ENCODE data around the gene PRRT1B. TPM values are rescaled to one million over a fixed set of nuclear protein-coding genes. Genes with fewer than 3 reads are reported as not detected.

Gene PRRT1B
- total and polyA plus RNA-seq, 2 experiments from 2014 or later = 0.24 TPM; not detected in 1

DNA sequence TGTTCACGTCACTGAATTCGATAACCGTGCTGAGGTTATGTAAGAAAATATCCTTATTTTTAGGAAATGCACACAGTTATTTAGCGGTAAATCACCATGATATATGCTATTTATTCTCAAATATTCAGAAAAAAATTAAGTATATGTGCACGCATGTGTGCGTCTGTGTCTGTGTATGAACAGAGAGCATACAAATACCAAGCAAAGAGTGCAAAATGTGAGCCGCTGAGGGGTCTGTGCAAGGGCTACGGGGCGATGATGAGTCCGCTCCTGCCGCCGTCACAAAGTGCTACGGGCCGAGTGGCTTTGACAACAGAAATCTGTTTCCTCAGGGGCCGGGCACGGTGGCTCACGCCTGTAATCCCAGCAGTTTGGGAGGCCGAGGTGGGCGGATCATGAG, 7.4 kb upstream of the PRRT1B start (continued):
- TF ChIP-seq REST (IDR thresholded peaks at IDR 0.05; ENCODE audit: unreplicated experiment) = no peak
- TF ChIP-seq CREB1 (CRISPR knock-in tag; IDR thresholded peaks at IDR 0.05; ENCODE audit: low read depth) = no peak

DNA sequence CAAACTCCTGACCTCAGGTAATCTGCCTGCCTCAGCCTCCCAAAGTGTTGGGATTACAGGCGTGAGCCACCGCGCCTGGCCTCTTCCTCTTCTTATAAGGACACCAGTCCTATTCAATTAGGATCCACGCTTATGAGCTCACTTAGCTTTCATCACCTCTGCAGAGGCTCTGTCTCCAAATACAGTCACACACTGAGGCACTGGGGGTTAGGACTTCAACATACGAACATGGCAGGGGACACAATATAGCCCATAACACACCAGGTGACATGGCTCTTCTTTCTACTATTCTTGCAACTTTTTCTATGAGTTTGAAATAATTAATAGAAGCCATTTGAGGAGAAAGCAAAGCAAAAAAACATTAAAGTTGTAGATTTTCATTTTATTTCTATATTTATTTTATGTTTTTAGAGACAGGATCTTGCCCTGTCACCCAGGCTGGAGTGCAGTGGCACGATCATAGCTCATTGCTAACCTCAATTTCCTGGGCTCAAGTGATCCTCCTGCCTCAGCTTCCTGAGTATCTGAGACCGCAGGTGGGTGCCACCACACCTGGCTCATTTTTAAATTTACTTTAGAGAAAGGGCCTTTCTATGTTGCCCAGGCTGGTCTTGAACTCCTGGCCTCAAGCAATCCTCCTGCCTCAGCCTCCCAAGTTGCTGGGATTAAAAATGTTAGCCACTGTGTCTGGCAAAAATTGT, 6.0 kb upstream of the PRRT1B start:
- Mint-ChIP-seq H3K4me3 (no peak overlapping the region), H3K9me3 (peaks cover 40% of the 10 kb centered on the region), H3K27me3 (ENCODE audit: insufficient read depth, low read depth, poor library complexity) (peaks cover 10% of the 10 kb centered on the region), H3K4me1 (no peaks in the 10 kb centered on the region), H3K36me3 (ENCODE audit: low read depth) (peaks cover 17% of the 10 kb centered on the region; the same call in 2 of the 3 replicates), H3K27ac (no peak overlapping the region)
- Histone ChIP-seq H3K27ac (ENCODE audit: low read depth) (no peak overlapping the region), H3K9me2 (ENCODE audit: insufficient read depth) (peaks cover 1% of the 10 kb centered on the region; the same call in 1 of the 2 replicates), H3F3A (replicated peaks; ENCODE audit: low read depth) (0 out of 2 replicates have a peak, but pooled peaks cover under 1% of the 10 kb centered on the region), H2AFZ (no peak overlapping the region), H4K20me1 (replicated peaks; ENCODE audit: insufficient read depth) (no peaks in the 10 kb centered on the region), H3K4me1 (ENCODE audit: insufficient read depth) (no peaks in the 10 kb centered on the region), H3K79me2 (replicated peaks; ENCODE audit: insufficient read depth) (no peaks in the 10 kb centered on the region), H3K27me3 (ENCODE audit: insufficient read depth) (peaks cover 10% of the 10 kb centered on the region), H3K4me2 (no peak overlapping the region), H3K36me3 (ENCODE audit: insufficient read depth) (no peaks in the 10 kb centered on the region), H3K4me3 (no peak overlapping the region)
- ATAC-seq = no peak
- no peak for DNase-seq (ENCODE audit: low spot score)
- TF ChIP-seq ZNF331 (CRISPR knock-in tag; IDR thresholded peaks at IDR 0.05; ENCODE audit: low read depth) (no peak), REST (IDR thresholded peaks at IDR 0.05; ENCODE audit: unreplicated experiment) (no peak), JUNB (IDR thresholded peaks at IDR 0.05; ENCODE audit: unreplicated experiment) (no peak), EZH2phosphoT487 (IDR thresholded peaks at IDR 0.05; ENCODE audit: unreplicated experiment) (no peak), ZNF462 (CRISPR knock-in tag; IDR thresholded peaks at IDR 0.05) (no peak), NANOG (IDR thresholded peaks at IDR 0.05; ENCODE audit: borderline replicate concordance) (no peak), POLR2AphosphoS5 (IDR thresholded peaks at IDR 0.05; ENCODE audit: low read depth) (no peak), CTCF (conservative IDR thresholded peaks at IDR 0.05; ENCODE audit: low read depth in 2 of 2) (no peak)

Data from GM23338 (cell line).